NCI-H69 (cell line): ENCODE results near the gene USPL1.
A peak's percentile ranks its signal among the peaks of the same experiment; 100 is the strongest.
"Not testable (repeated sequence)": the region's sequence is repeated elsewhere in the genome, so short reads cannot be mapped to it uniquely, and the experiment has no call there.

Source experiments
- DNase-seq: peaks from one replicate; lab custom pipeline; 2025; lab: John Stamatoyannopoulos, UW

The USPL1 gene

GRCh38 chr13:30615866-30616541 lies 1.7 kb upstream of the USPL1 start:
- DNase-seq, result peak; percentile 25

GRCh38 chr13:30616927-30617314 lies 799 bp upstream of the USPL1 start:
- DNase-seq, result peak; percentile 85

- DNase-seq, result peak; percentile 51
These were observed 638 bp downstream of the USPL1 start for GRCh38 chr13:30618186-30618929.

- DNase-seq, result no peak
These were observed 1.2 kb downstream of the USPL1 start for GRCh38 chr13:30618930-30619279.

- no peak for DNase-seq
These were observed 2.0 kb downstream of the USPL1 start for GRCh38 chr13:30619731-30620130.

- no peak for DNase-seq
These were observed 3.2 kb downstream of the USPL1 start for GRCh38 chr13:30620941-30621340.

- DNase-seq, result no peak
These were observed 4.8 kb downstream of the USPL1 start for GRCh38 chr13:30622551-30622950.

GRCh38 chr13:30623392-30623791 lies 5.7 kb downstream of the USPL1 start:
- DNase-seq, result no peak

- DNase-seq, result no peak
These were observed 6.9 kb downstream of the USPL1 start for GRCh38 chr13:30624630-30625029.

- no peak for DNase-seq
These were observed 11.8 kb downstream of the USPL1 start for GRCh38 chr13:30629527-30629926.

GRCh38 chr13:30633861-30634260 lies 16.1 kb downstream of the USPL1 start:
- DNase-seq, result no peak

- DNase-seq, result no peak
These were observed 17.1 kb downstream of the USPL1 start for GRCh38 chr13:30634838-30635237.

GRCh38 chr13:30638301-30638700 lies 20.6 kb downstream of the USPL1 start:
- no peak for DNase-seq

- DNase-seq, result no peak
These were observed 22.0 kb downstream of the USPL1 start for GRCh38 chr13:30639671-30640070.

- DNase-seq, result not testable (repeated sequence)
These were observed 23.5 kb downstream of the USPL1 start for GRCh38 chr13:30641173-30641572.

GRCh38 chr13:30645629-30646028 lies 27.9 kb downstream of the USPL1 start:
- no peak for DNase-seq

- DNase-seq, result peak; percentile 76
These were observed 29.7 kb downstream of the USPL1 start for GRCh38 chr13:30647420-30647819.

GRCh38 chr13:30647824-30648521 lies 30.3 kb downstream of the USPL1 start:
- DNase-seq, result peak; percentile 81

GRCh38 chr13:30648522-30649012 lies 30.8 kb downstream of the USPL1 start:
- peak; percentile 25 for DNase-seq

- DNase-seq, result peak; percentile 10
These were observed 33.9 kb downstream of the USPL1 start for GRCh38 chr13:30651648-30652047.

- peak; percentile 68 for DNase-seq
These were observed 35.1 kb downstream of the USPL1 start for GRCh38 chr13:30652746-30653386.

- DNase-seq, result no peak
These were observed 36.7 kb downstream of the USPL1 start for GRCh38 chr13:30654430-30654829.
